TTC549 (cell line): ENCODE results near the gene TEX53.

Experiments used
- FAIRE-seq: peaks from 2 replicates; lab custom pipeline; 2012; peaks lifted over from hg19 to GRCh38; lab: Jason Lieb, UNC

TEX53 gene

DNA sequence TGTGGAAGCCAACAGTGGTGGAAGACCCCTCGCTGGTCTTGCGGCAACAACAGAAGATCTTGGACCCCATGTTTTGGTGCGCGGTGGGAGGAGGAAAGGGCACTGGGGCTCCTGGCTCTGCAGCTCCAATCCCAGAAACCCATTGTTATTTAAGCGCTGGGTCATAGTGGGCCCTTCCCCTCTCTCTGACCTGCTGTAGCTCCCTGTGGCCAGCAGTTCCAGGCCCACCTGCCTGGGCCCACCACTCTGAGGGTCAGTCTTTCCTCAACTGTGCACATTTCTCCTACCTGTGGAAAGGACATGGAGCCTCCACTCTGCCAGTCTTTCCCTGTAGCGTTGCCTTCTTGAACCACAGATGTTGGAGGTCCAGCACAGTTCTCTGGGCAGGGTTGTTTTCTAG lies at the start of gene TEX53:
TEX53 (minus strand) TSS at position 101 of the 400 bp plus-strand sequence; CDS start at position 70, 31 bp downstream.
- no peak for FAIRE-seq

DNA sequence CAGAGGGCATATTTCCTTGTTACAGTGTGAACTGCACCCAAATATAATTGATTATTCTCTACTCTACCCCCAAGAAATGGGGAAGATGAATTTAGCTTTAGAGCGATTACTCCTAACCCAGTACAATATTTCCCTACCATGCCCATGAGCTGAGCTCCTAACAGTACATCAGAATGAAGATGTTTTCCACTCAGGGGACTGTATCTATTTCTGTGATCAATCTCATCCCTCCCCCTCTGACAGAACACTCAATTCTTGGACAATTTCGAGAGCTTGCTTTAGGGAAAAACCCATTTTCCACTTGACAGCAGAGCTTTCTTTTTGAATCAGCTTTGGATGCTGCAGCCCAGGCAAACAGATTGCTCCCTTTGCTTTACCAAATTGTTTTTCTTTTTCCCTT lies 49.1 kb upstream of the TEX53 start:
- no peak for FAIRE-seq

DNA sequence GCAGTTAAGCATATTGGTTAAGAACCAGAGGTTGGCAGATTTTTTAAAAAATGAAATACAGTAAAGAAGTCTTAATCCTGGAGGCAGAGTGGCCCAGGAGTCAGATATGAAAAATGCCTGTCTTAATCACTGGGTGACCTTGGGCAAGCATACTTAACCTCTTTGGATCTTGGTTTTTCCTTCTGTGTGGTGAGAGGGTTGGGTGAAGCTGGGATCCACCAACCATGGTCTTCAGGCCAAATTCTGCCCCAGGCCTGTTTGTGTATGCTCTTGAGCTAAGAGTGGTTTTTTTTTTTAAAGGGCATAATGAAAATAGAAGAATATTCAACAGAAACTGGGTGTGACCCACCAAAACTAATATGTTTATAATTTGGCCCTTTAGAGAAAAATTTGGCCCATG lies 44.4 kb upstream of the TEX53 start:
- FAIRE-seq: no peak

DNA sequence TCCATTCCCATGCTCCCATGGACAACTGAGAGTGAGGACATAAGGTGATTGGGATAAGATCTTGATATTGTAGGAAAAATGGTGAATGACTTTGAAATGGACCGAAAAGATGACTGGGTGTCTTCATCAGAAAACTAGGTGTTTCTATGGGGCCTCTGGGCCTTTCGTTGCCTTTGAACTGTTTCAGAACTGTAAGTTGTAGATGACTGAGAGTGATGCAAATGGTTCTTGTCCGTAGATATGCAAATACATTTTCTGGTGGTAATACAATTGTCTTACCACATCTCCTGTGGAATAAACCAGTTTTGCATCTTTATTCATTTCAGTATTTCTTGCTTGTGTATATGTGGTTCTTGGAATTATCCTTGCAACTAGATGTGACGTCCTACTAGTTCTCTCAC lies 40.3 kb upstream of the TEX53 start:
- no peak for FAIRE-seq

DNA sequence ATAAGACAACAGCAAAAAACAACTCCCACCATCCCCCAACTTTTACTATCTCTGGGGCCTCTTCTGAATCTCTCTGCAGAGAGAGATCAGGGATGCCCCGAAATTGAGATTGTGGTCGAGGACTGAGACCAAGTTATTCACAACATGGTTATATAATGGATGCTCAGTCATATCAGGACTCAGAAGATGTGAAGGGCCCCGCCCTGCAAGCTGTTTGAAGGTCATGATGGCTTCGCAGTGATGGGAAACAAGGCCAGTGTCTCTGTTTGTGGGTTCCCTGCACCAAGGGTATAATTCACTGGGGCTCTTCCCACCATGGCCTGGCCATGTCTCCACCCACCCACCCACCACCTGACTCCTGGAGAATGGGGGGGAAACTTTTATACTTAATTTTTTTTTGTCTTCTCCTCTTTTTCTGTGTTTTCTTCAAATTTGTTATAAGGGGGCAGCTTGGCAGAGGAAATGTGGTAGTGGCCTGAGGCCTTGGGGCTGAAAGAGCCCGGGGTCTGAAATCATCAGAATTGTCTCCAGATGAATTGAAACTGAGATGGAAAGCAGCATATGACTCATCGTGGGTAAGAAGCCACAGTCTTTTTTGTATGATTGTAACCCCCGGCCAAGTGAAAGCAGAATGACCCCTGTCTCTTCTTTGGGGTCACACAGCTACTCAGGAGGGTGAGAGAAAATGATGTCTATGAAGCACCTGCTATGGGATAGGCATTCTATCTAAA lies 39.4 kb upstream of the TEX53 start:
- FAIRE-seq: no peak

DNA sequence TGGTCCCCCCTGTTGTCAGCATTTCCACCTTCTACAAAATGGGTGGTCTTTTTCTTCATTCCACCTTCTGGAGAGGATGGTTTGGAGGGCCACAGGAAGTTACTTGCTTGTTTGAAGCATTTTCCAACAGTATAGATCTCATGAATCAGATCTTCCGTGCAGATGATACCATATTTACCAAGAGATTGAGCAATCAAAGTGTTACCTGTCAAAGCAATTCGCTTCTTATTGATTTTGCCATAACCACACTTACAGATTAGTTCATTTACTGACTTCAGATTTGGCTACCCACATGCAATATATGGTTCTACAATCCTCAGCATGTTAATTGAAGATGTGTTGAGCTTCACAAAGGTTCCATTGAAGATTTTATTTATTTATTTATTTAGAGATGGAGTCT lies 38.3 kb upstream of the TEX53 start:
- no peak for FAIRE-seq

DNA sequence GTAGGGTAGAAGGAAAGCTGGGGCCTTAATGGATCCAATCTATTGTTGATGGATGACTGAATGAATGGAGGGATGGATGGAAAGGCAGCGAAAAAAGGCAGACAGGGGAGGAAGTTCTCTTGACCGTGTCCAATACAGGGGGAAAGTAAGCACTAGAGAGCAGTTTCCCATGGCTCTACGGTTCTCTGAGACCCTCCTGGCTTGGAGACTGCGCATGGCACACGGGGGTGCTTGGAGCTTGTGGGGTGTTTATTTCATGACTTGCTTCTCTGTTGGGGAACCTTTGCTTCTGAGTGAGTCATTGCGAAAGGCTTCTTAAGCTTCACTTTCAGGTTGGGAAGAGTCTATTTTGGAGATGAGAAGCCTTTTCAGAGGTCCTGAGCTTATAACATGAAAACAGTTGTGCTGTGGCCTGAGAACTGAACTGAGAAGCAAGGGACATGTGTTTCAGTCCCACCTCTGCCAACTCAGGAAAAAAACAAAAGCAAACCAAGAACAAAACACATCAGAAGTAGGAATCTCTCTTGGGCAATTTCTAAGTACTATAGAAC lies 37.2 kb upstream of the TEX53 start:
- no peak for FAIRE-seq

DNA sequence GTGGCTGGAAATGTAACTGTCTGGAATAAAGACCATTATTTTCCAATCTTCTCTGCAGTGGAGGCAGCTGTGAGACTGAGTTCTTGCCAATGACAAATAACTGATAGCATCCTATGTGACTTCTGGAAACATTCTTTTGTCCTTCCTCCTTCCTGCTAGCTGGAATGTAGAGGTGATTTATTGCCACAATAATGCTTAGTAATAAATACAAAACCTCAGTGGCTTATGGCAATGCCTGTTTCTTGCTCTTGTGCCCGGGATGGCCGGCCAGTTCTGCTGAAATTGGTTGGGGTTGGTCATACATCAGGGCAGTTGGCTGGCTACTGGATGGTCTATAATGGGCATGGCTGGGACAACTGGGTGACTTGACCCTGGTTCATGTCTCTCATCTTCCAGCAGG lies 36.5 kb upstream of the TEX53 start:
- FAIRE-seq: no peak

DNA sequence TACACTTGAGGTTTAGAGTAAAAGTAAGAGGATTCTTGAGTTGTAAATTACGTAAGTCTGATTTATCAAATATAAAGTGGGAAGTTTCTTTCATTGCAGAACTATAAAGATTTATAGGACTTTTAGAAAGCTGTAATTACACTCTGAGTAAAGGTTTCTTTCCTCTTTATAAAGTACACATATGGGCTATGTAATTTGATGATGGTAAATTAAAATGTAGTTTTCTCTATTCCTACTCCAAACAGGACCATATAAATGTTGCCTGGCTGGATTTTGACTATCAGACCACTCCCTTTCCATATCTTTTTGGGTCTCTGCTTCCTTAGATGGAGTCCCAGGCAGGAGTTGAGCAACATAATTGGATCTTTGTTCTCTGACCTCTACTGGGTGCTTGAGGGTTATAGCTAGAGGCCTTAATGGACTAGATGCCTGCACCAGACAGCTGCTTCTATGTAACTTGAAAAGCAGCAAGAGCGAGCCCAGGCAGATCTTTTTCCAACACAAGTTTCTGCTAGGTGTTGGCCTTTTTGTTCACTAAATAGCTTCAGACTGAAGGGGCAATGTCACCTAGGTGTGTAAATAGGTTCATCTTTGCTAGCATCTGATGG lies 35.7 kb upstream of the TEX53 start:
- FAIRE-seq: no peak

DNA sequence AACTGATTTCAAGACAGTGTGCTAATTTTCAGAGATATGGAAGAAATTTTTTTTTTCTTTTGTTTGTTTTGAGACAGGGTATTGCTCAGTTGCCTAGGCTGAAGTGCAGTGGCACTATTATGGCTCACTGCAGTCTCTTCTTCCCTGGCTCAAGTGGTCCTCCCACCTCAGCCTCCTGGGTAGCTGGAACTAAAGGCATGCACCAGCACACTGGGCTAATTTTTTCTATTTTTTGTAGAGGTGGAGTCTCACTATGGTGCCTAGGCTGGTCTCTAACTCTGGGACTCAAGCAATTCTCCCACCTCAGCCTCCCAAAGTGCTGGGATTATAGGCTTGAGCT lies 34.3 kb upstream of the TEX53 start:
- FAIRE-seq: no peak

DNA sequence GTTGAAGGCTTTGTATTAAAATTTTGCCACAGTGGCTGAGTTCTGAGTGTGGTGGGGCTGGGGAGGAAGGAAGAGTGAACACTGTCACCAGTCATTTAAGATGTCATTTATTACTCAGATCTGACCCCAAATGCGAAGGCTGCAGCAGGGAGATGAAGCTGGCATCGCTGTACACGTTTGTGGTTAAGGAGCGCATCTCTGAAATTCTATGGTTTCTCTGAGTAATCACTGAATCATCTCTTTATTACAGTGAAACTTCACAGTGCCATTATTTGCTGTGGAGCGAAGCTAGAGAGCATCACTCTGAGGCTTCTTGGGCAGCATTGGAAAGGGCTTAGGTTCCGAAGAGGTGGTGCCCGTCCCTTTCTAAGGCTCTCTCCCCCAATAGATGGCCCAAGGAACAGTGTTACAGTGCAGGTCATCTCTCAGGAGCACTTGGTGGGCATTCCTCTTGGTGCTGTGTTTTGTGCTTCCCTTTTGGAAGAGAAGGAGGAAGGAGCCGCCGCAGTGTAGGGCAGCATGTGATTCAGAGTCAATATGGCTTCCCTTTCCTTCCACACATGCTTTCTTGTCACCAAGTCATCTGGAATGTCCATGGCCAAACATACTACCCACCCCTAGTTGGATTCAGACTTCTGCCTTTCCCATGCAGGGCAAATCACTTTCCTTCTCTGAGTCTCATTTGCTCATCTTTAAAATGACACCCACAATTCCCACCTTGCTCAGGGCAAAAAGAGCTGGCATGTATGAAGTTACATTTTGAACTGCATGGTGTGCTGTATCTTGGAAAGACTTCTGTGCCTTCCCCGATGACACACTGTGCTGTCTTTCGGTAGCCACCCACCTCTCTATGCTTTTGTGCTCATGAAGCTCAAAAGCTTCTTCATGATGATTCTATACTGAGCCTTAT lies 33.7 kb upstream of the TEX53 start:
- FAIRE-seq: no peak

DNA sequence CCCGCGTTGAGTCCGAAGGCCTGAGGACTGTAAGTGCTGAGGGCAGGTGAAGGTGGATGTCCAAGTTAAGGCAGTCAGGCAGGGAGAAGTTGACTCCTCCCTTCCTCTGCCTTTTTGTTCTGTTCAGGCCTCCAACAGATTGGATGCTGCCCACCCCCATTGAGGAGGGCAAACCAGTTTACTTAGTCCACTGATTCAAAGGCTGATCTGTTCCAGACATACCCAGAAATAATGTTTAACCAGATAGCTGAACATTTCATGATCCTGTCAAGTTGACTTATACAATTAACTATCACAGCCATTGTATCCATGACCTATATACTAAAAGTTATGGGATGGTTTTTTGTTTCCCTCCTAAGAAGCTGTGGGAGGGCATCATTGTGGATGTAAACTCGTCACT lies 32.7 kb upstream of the TEX53 start:
- no peak for FAIRE-seq

DNA sequence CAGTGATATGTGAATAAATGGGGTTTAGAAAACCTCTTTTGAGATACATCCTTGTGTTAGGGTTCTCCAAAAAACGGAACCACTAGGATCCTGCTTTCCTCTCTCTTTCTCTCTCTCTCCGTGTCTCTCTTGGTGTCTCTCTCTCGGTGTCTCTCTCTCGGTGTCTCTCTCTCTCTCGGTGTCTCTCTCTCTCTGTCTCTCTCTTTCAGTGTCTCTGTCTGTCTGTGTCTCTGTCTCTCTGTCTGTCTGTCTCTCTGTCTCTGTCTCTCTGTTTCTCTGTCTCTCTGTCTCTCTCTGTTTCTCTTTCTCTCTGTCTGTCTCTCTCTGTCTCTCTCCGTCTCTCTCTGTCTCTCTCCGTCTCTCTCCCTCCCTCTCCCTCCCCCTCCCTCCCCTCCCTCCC lies 32.2 kb upstream of the TEX53 start:
- no peak for FAIRE-seq

DNA sequence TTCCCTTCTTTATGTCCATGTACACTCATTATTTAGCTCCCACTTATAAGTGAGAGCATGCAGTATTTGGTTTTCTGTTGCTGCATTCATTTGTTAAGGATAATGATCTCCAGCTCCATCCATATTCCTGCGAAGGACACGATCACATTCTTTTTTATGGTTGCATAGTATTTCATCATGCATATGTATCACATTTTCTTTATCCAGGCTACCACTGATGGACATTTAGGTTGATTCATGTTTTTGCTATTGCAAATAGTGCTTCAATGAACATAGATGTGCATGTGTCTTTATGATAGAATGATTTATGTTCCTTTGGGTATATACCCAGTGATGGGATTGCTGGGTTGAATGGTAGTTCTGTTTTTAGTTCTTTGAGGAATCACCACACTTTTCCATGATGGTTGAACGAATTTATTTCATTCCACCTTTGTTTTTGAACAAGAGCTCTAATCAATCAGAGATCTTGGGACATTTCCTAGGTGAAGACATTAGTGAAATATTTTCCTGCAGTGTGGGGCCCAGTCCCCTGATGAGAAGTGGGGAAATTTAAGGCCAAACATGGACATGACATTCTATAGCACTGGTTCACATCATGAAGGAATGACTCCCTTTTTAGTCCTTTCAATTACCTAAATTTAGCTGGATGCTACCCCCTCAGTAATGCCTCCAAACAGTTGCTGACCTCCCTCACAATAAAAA lies 31.5 kb upstream of the TEX53 start:
- no peak for FAIRE-seq

DNA sequence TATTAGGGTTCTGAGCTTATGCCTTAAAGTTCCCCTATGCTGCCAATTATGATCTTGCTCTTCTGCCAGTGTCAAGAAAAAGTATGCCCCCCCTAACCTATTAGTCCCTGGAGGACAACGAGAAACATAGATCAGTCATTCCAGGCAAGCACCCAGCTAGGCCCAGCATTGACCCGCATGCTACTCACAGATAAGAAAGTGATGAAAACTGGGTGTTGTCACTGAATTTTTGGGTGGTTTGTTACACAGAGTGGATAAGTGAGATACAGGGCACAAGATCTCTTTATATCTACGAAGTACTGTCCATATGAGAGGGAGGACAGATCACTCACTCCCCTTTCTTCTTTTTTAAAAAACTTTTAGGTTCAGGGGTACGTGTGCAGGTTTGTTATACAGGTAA lies 30.8 kb upstream of the TEX53 start:
- no peak for FAIRE-seq

DNA sequence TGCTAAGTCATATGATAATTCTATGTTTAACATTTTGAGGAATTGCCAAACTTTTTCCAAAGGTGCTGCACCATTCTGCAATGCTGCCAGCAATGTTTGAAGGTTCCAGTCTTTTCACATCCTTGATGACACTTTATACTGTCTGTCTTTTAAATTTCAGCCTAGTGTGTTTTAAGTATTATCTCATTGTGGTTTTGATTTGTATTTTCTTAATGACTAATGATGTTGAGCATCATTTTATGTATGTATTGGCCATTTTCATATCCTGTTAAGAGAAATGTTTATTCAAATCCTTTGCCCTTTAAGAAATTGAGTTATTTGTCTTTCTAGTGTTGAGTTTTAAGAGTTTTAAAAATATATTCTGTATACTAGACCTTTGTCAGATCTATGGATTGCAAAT lies 29.4 kb upstream of the TEX53 start:
- no peak for FAIRE-seq

DNA sequence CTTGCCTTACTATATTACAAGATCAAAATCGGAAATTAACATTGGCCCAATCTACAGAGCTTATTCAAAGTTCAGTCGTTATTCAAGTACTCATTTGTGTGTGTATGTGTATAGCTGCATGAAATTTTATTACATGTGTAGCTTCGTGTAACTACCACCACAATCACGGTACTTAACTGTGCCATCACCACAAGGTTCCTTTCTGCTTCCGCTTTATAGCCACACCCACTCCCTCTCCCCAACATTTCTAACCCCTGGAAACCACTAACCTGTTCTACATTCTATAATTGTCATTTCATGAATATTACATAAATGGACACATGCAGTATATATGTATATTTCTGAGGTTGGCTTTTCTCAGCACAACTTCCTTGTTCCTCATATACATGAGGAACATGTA lies 28.3 kb upstream of the TEX53 start:
- no peak for FAIRE-seq

DNA sequence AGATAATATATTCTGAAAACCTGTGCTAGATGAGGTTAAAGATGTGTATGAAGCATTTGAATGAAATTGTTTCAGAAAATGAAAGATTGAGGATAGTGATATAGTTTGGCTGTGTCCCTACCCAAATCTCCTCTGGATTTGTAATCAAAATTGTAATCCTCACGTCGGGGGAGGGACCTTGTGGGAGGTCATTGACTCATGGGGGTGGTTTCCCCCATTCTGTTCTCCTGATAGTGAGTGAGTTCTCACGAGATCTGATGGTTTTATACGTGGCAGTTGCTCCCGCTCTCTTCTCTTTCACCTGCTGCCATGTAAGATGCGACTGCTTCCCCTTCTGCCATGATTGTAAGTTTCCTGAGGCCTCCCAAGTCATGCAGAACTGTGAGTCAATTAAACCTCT lies 26.4 kb upstream of the TEX53 start:
- no peak for FAIRE-seq

DNA sequence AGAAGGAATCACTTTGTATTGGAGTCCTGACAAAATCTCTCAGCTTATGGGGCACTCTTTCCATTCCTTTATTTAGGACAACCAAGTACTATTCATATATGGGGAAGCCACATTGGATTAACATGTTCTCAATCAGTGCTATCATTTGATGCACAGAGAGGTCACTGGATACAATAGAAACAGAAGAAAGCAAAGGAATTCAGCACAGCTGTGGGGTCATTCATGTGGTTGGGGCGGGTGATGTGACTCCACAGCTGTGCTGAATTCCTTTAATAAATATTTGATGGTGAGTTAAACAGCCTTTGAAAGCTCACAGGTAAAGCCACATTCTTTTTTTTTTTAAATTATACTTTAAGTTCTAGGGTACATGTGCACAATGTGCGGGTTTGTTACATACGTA lies 25.2 kb upstream of the TEX53 start:
- no peak for FAIRE-seq

DNA sequence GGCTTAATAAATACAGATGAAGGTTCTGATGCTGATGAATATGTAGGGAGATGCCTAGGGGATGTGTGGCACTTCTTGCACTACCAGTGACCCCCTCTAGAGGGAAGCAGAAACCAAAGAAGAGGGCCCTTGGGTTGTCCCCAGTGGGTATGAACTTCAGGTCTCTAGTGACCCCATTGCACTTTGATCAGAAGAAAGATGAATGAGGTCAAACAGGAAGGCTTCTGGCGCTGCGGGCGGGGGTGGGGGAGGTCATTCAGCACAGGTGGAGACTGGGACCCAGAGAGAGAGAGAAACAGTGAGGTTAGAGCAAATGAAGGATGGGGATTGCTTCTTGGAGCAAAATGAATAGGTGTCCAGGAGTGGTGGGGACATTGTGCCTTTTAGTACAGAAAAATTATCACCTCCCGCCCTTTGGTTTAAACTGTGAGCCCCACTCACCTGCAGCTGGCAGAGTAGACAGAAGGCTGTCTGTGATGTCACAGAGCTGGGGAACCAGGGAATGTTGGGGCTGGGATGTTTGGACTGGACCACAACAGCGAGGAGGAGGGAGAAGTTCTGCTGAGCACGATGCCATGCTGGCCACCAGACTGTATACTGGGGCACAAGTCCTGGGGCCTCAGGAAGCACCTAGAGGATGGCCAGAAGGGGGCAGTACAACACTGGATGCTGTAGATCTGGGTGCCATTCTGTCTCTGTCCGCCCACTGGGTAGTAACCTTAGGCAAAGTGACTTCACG lies 24.2 kb upstream of the TEX53 start, which contains the start of gene TEX48:
TEX48 (minus strand) TSS at position 599 of the 739 bp plus-strand sequence. CDS start 10,469 bp downstream, outside the sequence.
- no peak for FAIRE-seq

DNA sequence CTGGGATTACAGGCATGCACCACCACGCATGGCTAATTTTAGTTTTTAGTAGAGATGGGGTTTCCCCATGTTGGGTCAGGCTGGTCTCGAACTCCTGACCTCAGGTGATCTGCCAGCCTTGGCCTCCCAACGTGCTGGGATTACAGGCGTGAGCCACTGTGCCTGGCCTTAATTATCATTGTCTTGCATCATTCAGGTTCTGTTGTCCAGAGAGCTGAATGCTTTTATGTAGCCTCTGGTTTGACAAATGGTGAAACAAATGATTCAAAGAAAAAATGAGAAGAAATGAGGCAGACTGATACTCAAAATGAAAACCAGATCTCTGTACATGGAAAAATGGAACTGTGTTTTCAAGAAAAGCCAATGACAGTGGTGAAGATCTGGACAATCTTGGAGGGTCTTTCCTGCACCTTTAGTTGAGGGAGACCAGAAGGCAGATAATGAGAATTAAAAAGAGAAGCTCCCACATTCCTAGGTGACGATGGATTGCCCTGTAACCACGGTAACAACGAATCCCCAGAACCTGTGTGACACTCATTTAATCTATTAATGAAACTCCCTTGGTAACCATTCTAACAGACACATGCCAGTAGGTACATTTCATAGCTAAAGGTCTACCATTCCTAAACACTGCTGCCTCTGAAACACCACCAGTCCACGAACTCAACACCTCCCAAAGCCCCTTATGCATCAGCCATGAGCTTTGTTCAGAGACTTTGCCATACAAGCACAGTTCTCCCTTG lies 22.8 kb upstream of the TEX53 start:
- no peak for FAIRE-seq
